ENCODE measurements around the gene HEY2.

Gene HEY2

DNA sequence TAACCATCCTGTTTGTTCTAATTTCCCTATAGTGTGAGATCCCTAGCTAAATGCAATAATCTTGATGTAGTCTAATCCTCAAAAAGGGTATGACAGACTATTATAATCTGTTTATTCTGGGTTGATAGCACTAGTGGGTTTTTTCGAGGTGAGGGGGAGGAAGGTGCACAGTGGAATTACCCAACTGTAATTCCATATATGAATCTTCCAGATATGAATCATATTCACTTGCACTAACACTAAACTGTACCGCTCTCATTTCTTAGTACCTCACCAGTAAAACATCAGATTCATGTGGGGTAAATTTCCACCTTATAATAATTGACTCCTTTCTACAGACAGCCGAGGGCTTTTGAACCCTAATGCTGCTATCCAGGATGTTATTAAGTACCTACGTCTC is 57.9 kb downstream of the HEY2 start:
- CTCF ChIA-PET = interaction anchor here (0.6 to 1.7 kb wide), 2 partner anchors 157 to 167 kb away, joined by 3 to 7 read pairs; no protein-coding TSS in a partner anchor
- Histone ChIP-seq H3K36me3 (ENCODE audit: control insufficient read depth in 2 of 2, insufficient read depth in 1 of 2, low read length in 2 of 2) (no peaks in the 10 kb centered on the region), H3K27ac (ENCODE audit: extremely low read depth, low read depth, low read length) (no peak overlapping the region), H3K4me1 (ENCODE audit: control insufficient read depth, insufficient read depth, low read length) (peaks cover 14% of the 10 kb centered on the region), H3K4me3 (ENCODE audit: low read depth, low read length) (no peak overlapping the region), H3K9me3 (ENCODE audit: control insufficient read depth, insufficient read depth, low read depth, low read length) (no peaks in the 10 kb centered on the region)
- TF ChIP-seq, protein P1, sequence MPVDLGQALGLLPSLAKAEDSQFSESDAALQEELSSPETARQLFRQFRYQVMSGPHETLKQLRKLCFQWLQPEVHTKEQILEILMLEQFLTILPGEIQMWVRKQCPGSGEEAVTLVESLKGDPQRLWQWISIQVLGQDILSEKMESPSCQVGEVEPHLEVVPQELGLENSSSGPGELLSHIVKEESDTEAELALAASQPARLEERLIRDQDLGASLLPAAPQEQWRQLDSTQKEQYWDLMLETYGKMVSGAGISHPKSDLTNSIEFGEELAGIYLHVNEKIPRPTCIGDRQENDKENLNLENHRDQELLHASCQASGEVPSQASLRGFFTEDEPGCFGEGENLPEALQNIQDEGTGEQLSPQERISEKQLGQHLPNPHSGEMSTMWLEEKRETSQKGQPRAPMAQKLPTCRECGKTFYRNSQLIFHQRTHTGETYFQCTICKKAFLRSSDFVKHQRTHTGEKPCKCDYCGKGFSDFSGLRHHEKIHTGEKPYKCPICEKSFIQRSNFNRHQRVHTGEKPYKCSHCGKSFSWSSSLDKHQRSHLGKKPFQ (tag by site-specific recombination; IDR thresholded peaks at IDR 0.05) = no peak
- TF ChIP-seq ZXDB (tag by site-specific recombination; IDR thresholded peaks at IDR 0.05) (no peak), KLF1 (tag by site-specific recombination; IDR thresholded peaks at IDR 0.05) (no peak), ZNF610 (tag by site-specific recombination; IDR thresholded peaks at IDR 0.05; ENCODE audit: borderline replicate concordance) (no peak), ZNF350 (tag by site-specific recombination; IDR thresholded peaks at IDR 0.05) (no peak)
- POLR2A ChIA-PET = interaction anchor here (2.4 kb wide), 1 partner anchor 17 kb away, joined by 9 read pairs; the partner anchor contains the start of gene NCOA7

DNA sequence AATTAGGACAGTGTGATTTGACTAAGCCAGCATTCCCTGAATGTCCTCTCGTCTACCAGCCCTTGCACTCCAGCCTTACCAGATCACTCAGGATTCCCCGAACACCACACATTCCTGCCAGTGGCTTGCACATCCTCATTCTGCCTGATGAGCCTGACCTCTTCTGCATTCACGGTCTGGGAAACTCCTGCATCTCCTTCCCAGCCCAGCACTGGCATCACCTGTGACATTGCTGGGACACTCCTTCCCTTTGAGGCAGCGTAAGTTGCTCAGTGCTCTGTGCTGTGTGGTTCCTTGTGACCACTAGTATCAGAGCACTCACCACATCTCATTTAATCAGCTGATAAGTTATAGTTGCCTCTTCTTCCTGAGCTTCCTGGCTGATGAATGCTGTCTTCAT is 58.6 kb downstream of the HEY2 start:
- Histone ChIP-seq H3K36me3 (ENCODE audit: control insufficient read depth in 2 of 2, insufficient read depth in 1 of 2, low read length in 2 of 2) (no peaks in the 10 kb centered on the region), H3K27ac (ENCODE audit: extremely low read depth, low read depth, low read length) (no peak overlapping the region), H3K4me1 (ENCODE audit: control insufficient read depth, insufficient read depth, low read length) (peaks cover 17% of the 10 kb centered on the region), H3K9me3 (ENCODE audit: control insufficient read depth, insufficient read depth, low read depth, low read length) (no peaks in the 10 kb centered on the region), H3K4me3 (ENCODE audit: low read depth, low read length) (no peak overlapping the region)
- CTCF ChIA-PET = interaction anchor here (0.6 to 1.7 kb wide), 3 partner anchors 16 to 166 kb away, joined by 3 to 7 read pairs (median 4); no protein-coding TSS in a partner anchor
- TF ChIP-seq ZBTB17 (tag by site-specific recombination; IDR thresholded peaks at IDR 0.05) (peak; percentile 93), ZNF707 (tag by site-specific recombination; IDR thresholded peaks at IDR 0.05) (no peak), ZNF600 (tag by site-specific recombination; IDR thresholded peaks at IDR 0.05) (peak; percentile 58), ZNF664 (tag by site-specific recombination; IDR thresholded peaks at IDR 0.05) (peak; percentile 89)
- POLR2A ChIA-PET = interaction anchor here (2.4 kb wide), 1 partner anchor 17 kb away, joined by 9 read pairs; the partner anchor contains the start of gene NCOA7

DNA sequence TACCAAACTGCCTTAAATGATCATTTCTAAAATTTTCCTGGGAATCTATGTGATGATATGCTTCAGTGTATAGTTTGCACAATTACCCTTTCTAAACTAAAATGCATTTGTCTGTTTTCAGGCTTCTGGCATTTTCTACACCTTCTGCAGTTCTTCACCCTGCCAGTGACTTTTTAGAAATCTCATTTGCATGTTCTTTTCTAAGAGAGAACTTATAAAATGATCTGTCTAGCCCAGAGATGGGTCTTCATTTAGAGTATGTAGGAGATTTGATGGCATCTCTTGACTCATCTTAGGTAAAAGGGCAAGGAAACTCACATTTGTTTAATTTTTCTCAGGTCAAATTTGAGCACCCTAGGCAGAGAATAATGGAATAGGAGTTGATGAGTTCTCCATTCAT is 59.2 kb downstream of the HEY2 start:
- Histone ChIP-seq H3K27ac (ENCODE audit: extremely low read depth, low read depth, low read length) (no peak overlapping the region), H3K36me3 (ENCODE audit: control insufficient read depth in 2 of 2, insufficient read depth in 1 of 2, low read length in 2 of 2) (no peaks in the 10 kb centered on the region), H3K4me3 (ENCODE audit: low read depth, low read length) (no peak overlapping the region), H3K4me1 (ENCODE audit: control insufficient read depth, insufficient read depth, low read length) (peaks cover 19% of the 10 kb centered on the region), H3K9me3 (ENCODE audit: control insufficient read depth, insufficient read depth, low read depth, low read length) (no peaks in the 10 kb centered on the region)
- CTCF ChIA-PET = interaction anchor here (0.6 to 0.7 kb wide), 2 partner anchors 16 to 17 kb away, joined by 3 to 4 read pairs; no protein-coding TSS in a partner anchor
- no peak for TF ChIP-seq ZNF776 (tag by site-specific recombination; IDR thresholded peaks at IDR 0.05; ENCODE audit: borderline replicate concordance)
- TF ChIP-seq ZNF239 (tag by site-specific recombination; IDR thresholded peaks at IDR 0.05) = no peak
- TF ChIP-seq ZNF76 (tag by site-specific recombination; IDR thresholded peaks at IDR 0.05; ENCODE audit: borderline replicate concordance, low read depth) = no peak
- no peak for TF ChIP-seq ZNF37A (tag by site-specific recombination; IDR thresholded peaks at IDR 0.05)
- no peak for TF ChIP-seq ZNF23 (tag by site-specific recombination; IDR thresholded peaks at IDR 0.05; ENCODE audit: borderline replicate concordance)
- TF ChIP-seq, protein P2, sequence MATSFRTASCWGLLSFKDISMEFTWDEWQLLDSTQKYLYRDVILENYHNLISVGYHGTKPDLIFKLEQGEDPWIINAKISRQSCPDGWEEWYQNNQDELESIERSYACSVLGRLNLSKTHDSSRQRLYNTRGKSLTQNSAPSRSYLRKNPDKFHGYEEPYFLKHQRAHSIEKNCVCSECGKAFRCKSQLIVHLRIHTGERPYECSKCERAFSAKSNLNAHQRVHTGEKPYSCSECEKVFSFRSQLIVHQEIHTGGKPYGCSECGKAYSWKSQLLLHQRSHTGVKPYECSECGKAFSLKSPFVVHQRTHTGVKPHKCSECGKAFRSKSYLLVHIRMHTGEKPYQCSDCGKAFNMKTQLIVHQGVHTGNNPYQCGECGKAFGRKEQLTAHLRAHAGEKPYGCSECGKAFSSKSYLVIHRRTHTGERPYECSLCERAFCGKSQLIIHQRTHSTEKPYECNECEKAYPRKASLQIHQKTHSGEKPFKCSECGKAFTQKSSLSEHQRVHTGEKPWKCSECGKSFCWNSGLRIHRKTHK (tag by site-specific recombination; IDR thresholded peaks at IDR 0.05) = no peak
- TF ChIP-seq, protein P3, sequence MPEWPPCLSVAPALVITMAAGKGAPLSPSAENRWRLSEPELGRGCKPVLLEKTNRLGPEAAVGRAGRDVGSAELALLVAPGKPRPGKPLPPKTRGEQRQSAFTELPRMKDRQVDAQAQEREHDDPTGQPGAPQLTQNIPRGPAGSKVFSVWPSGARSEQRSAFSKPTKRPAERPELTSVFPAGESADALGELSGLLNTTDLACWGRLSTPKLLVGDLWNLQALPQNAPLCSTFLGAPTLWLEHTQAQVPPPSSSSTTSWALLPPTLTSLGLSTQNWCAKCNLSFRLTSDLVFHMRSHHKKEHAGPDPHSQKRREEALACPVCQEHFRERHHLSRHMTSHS (tag by site-specific recombination; IDR thresholded peaks at IDR 0.05) = no peak
- no peak for TF ChIP-seq SP2 (tag by site-specific recombination; IDR thresholded peaks at IDR 0.05)
- TF ChIP-seq ZNF202 (tag by site-specific recombination; IDR thresholded peaks at IDR 0.05; ENCODE audit: borderline replicate concordance) = no peak
- POLR2A ChIA-PET = interaction anchor here (2.4 kb wide), 1 partner anchor 18 kb away, joined by 9 read pairs; the partner anchor contains the start of gene NCOA7

Measured in HEK293 (cell line).